Neural cell (in vitro differentiated cells): Measurements from ENCODE around the gene NFE2L3. TPM values are rescaled to one million over a fixed set of nuclear protein-coding genes. Genes with fewer than 3 reads are reported as not detected.

Source experiments
- H2AFZ ChIP-seq: fragments of 200-600, 300-800 bp; sonication (generic), shearing (Covaris generic); 2 replicates; pipeline ENCODE4 v1.6.0; 2014; ENCODE audit warnings: low read depth, mild to moderate bottlenecking, antibody characterized with exemption, low read length, moderate library complexity
- H3F3A ChIP-seq: fragments of 200-600 bp; shearing (Covaris generic); 2 replicates; pipeline ENCODE4 v1.6.1; 2016; ENCODE audit warnings: mild to moderate bottlenecking, moderate library complexity, mixed read lengths, antibody characterized with exemption, low read length; ENCODE audit not compliant: insufficient read depth, poor library complexity, severe bottlenecking
- H3K27ac ChIP-seq: fragments of 200-600, 300-800 bp; sonication (generic), shearing (Covaris generic); 2 replicates; pipeline ENCODE4 v1.5.1; 2014; ENCODE audit warnings: mild to moderate bottlenecking, low read length, moderate library complexity
- H3K27me3 ChIP-seq: fragments of 300-800, 200-600 bp; sonication (generic), shearing (Covaris generic); 2 replicates; pipeline ENCODE4 v1.6.0; 2014; ENCODE audit warnings: mild to moderate bottlenecking, low read depth, low read length, moderate library complexity; ENCODE audit not compliant: insufficient read depth
- H3K36me3 ChIP-seq: fragments of 300-800, 200-600 bp; sonication (generic), shearing (Covaris generic); 2 replicates; pipeline ENCODE4 v1.5.1; 2014; ENCODE audit warnings: mild to moderate bottlenecking, antibody characterized with exemption, low read length, moderate library complexity; ENCODE audit not compliant: insufficient read depth
- H3K4me2 ChIP-seq: fragments of 300-800, 200-600 bp; sonication (generic), shearing (Covaris generic); 2 replicates; pipeline ENCODE4 v1.6.0; 2014; ENCODE audit warnings: mild to moderate bottlenecking, low read length
- H3K4me3 ChIP-seq: fragments of 300-800, 200-600 bp; sonication (generic), shearing (Covaris generic); 2 replicates; pipeline ENCODE4 v1.5.1; 2014; ENCODE audit warnings: mild to moderate bottlenecking, low read length, moderate library complexity
- H3K79me2 ChIP-seq: fragments of 200-600 bp; shearing (Covaris generic); replicated peaks from 2 replicates; pipeline ENCODE4 v1.6.0; 2014; ENCODE audit warnings: mild to moderate bottlenecking, low read length, moderate library complexity; ENCODE audit not compliant: insufficient read depth
- H3K9ac ChIP-seq: fragments of 300-800, 200-600 bp; sonication (generic), shearing (Covaris generic); 2 replicates; pipeline ENCODE4 v1.6.1; 2016; ENCODE audit warnings: mild to moderate bottlenecking, low read length, mixed read lengths
- H3K9me2 ChIP-seq: fragments of 200-600 bp; shearing (Covaris generic); 2 replicates; pipeline ENCODE4 v1.6.1; 2016; ENCODE audit warnings: mild to moderate bottlenecking, low read length, mixed read lengths; ENCODE audit not compliant: insufficient read depth
- H3K9me3 ChIP-seq: fragments of 200-600, 300-800 bp; sonication (generic), shearing (Covaris generic); 2 replicates; pipeline ENCODE4 v1.6.1; 2016; ENCODE audit warnings: mild to moderate bottlenecking, mixed run types, low read length, moderate library complexity, mixed read lengths
- H4K20me1 ChIP-seq: fragments of 200-600 bp; shearing (Covaris generic); 2 replicates; pipeline ENCODE4 v1.6.1; 2016; ENCODE audit warnings: mild to moderate bottlenecking, mixed run types; ENCODE audit not compliant: insufficient read depth
- EP300 ChIP-seq: fragments of 450-650 bp; conservative IDR thresholded peaks from 2 replicates; pipeline ENCODE4 v1.6.1; 2014; ENCODE audit warnings: antibody characterized with exemption, mild to moderate bottlenecking, moderate library complexity; ENCODE audit not compliant: poor library complexity, severe bottlenecking
- EZH2 ChIP-seq: fragments of 200-600, 300-800 bp; shearing (Covaris generic), sonication (generic); IDR thresholded peaks from 2 replicates; pipeline ENCODE4 v1.6.1; 2014; ENCODE audit warnings: antibody characterized with exemption, low read length, borderline replicate concordance, mild to moderate bottlenecking; ENCODE audit not compliant: insufficient read depth, poor library complexity, severe bottlenecking
- MXI1 ChIP-seq: fragments of 450-650 bp; conservative IDR thresholded peaks from 2 replicates; pipeline ENCODE4 v1.6.1; 2014; ENCODE audit warnings: antibody characterized with exemption, mild to moderate bottlenecking; ENCODE audit not compliant: poor library complexity, severe bottlenecking
- POLR2AphosphoS5 ChIP-seq: IDR thresholded peaks from 2 replicates; pipeline ENCODE4 v1.6.1; 2012
- RAD21 ChIP-seq: fragments of 450-650 bp; conservative IDR thresholded peaks from 2 replicates; pipeline ENCODE4 v1.6.1; 2014; ENCODE audit warnings: antibody characterized with exemption, mild to moderate bottlenecking, moderate library complexity
- SMC3 ChIP-seq: fragments of 450-650 bp; conservative IDR thresholded peaks from 2 replicates; pipeline ENCODE4 v1.6.1; 2014; ENCODE audit warnings: antibody characterized with exemption, mild to moderate bottlenecking, moderate library complexity; ENCODE audit not compliant: poor library complexity
- TAF1 ChIP-seq: IDR thresholded peaks from 2 replicates; pipeline ENCODE4 v1.6.1; 2012; ENCODE audit warnings: low read depth
- polyA plus RNA-seq: library from polyadenylated mRNA; depleted of rRNA; stranded (reverse); fragments of >200 nt; gene quantifications from 2 replicates; pipeline ENCODE4 v1.2.3, GENCODE V29; 2014
- TF ChIP-seq, protein P1 (sequence below): IDR thresholded peaks from 2 replicates; pipeline ENCODE4 v1.6.1; 2012; ENCODE audit warnings: borderline replicate concordance
- TF ChIP-seq, protein P2 (sequence below): fragments of 450-650 bp; IDR thresholded peaks from 2 replicates; pipeline ENCODE4 v1.5.1; 2014; ENCODE audit warnings: antibody characterized with exemption, mild to moderate bottlenecking, moderate library complexity; ENCODE audit not compliant: poor library complexity, severe bottlenecking

The NFE2L3 gene
- polyA plus RNA-seq, 1 donor from 2014 or later = 2.9 TPM

DNA sequence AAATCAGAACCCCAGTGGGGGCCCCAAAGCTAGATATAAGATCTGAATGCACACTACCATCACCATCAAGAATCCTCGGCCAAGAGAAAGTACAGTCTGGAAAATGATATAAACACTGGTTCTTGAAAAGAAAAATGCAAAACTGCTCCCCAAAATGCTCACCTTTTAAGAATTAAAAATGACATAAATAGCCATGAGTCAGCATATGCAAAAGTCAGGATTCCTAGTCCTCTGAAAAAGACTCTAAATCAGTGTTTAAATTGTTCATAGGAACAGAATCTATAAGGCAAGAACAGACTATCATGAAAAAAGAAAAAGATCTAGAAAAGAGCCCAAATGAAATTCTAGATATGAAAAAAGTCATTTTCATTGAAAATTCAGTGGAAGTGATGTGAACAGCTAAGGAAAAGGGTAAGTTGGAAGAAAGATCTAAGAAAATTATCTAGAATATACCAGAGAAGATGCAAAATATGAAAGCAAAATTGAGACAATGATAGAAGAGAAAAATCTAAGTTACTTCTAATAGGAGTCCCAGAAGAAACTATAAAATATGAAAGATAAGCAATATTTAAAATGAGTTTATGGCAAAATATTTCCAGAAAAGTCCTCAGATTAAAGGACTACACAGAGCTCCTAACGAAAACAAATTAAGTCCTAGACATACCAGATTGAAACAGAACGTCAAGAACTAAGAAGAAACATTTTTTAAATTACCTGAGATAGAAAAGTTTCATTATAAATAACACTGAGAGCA lies 29.7 kb downstream of the NFE2L3 start:
- H3F3A ChIP-seq = no peaks in the 10 kb centered on the region
- no peaks in the 10 kb centered on the region for H3K9me2 ChIP-seq
- no peaks in the 10 kb centered on the region for H3K27me3 ChIP-seq
- TF ChIP-seq TAF1 (no peak), EZH2 (no peak)
- no peak overlapping the region for H3K27ac ChIP-seq
- no peaks in the 10 kb centered on the region for H3K79me2 ChIP-seq
- H2AFZ ChIP-seq = no peak overlapping the region
- H3K4me3 ChIP-seq = no peak overlapping the region
- H3K9me3 ChIP-seq = no peaks in the 10 kb centered on the region
- H3K4me2 ChIP-seq = no peak overlapping the region
- H4K20me1 ChIP-seq = no peaks in the 10 kb centered on the region
- no peak overlapping the region for H3K9ac ChIP-seq
- H3K36me3 ChIP-seq = no peaks in the 10 kb centered on the region

DNA sequence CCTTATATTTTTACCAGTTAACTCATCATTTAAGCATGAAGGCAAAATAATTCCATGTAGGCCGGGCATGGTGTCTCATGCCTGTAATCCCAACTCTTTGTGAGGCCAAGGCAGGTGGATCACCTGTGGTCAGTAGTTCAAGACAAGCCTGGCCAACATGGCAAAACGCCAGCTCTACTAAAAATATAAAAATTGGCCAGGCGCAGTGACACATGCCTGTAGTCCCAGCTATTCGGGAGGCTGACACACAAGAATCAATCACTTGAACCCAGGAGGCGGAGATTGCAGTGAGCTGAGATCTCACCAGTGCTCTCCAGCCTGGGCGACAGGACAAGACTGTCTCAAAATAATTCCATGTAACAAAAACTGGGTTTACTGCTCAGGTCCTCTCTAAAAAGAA lies 30.3 kb downstream of the NFE2L3 start:
- no peak overlapping the region for H3K4me2 ChIP-seq
- no peaks in the 10 kb centered on the region for H3K79me2 ChIP-seq
- no peaks in the 10 kb centered on the region for H4K20me1 ChIP-seq
- no peaks in the 10 kb centered on the region for H3K9me3 ChIP-seq
- no peak overlapping the region for H2AFZ ChIP-seq
- no peaks in the 10 kb centered on the region for H3F3A ChIP-seq
- no peaks in the 10 kb centered on the region for H3K9me2 ChIP-seq
- no peak overlapping the region for H3K27ac ChIP-seq
- no peak overlapping the region for H3K9ac ChIP-seq
- no peak overlapping the region for H3K4me3 ChIP-seq
- H3K27me3 ChIP-seq = no peaks in the 10 kb centered on the region
- no peak for TF ChIP-seq EZH2
- TF ChIP-seq MXI1 = no peak
- TF ChIP-seq, protein P1, sequence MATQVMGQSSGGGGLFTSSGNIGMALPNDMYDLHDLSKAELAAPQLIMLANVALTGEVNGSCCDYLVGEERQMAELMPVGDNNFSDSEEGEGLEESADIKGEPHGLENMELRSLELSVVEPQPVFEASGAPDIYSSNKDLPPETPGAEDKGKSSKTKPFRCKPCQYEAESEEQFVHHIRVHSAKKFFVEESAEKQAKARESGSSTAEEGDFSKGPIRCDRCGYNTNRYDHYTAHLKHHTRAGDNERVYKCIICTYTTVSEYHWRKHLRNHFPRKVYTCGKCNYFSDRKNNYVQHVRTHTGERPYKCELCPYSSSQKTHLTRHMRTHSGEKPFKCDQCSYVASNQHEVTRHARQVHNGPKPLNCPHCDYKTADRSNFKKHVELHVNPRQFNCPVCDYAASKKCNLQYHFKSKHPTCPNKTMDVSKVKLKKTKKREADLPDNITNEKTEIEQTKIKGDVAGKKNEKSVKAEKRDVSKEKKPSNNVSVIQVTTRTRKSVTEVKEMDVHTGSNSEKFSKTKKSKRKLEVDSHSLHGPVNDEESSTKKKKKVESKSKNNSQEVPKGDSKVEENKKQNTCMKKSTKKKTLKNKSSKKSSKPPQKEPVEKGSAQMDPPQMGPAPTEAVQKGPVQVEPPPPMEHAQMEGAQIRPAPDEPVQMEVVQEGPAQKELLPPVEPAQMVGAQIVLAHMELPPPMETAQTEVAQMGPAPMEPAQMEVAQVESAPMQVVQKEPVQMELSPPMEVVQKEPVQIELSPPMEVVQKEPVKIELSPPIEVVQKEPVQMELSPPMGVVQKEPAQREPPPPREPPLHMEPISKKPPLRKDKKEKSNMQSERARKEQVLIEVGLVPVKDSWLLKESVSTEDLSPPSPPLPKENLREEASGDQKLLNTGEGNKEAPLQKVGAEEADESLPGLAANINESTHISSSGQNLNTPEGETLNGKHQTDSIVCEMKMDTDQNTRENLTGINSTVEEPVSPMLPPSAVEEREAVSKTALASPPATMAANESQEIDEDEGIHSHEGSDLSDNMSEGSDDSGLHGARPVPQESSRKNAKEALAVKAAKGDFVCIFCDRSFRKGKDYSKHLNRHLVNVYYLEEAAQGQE = no peak
- no peak for TF ChIP-seq POLR2AphosphoS5
- TF ChIP-seq EP300 = no peak
- TF ChIP-seq SMC3 = no peak
- no peak for TF ChIP-seq RAD21
- TF ChIP-seq, protein P2, sequence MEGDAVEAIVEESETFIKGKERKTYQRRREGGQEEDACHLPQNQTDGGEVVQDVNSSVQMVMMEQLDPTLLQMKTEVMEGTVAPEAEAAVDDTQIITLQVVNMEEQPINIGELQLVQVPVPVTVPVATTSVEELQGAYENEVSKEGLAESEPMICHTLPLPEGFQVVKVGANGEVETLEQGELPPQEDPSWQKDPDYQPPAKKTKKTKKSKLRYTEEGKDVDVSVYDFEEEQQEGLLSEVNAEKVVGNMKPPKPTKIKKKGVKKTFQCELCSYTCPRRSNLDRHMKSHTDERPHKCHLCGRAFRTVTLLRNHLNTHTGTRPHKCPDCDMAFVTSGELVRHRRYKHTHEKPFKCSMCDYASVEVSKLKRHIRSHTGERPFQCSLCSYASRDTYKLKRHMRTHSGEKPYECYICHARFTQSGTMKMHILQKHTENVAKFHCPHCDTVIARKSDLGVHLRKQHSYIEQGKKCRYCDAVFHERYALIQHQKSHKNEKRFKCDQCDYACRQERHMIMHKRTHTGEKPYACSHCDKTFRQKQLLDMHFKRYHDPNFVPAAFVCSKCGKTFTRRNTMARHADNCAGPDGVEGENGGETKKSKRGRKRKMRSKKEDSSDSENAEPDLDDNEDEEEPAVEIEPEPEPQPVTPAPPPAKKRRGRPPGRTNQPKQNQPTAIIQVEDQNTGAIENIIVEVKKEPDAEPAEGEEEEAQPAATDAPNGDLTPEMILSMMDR = no peak
- TF ChIP-seq TAF1 = no peak
- no peaks in the 10 kb centered on the region for H3K36me3 ChIP-seq

DNA sequence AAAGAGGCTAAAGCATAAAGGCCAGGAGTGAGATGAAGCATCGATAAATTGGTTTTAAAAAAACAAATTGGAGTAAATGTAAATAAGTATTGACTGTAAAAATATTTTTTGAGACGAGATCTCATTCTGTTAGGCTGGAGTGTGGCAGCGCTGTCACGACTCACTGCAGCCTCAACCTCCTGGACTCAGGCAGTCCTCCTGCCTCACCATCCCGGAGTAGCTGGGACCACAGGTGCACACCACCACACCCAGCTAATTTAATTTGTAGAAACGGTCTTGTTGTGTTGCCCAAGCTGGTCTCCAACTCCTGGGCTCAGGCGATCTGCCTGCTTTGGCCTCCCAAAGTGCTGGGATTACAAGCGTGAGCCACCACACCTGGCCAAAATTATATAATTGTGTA lies 30.7 kb downstream of the NFE2L3 start:
- Histone ChIP-seq H3K9ac (no peak overlapping the region), H3K79me2 (no peaks in the 10 kb centered on the region), H3F3A (no peaks in the 10 kb centered on the region), H3K36me3 (peaks cover under 1% of the 10 kb centered on the region), H3K27ac (no peak overlapping the region), H3K9me2 (no peaks in the 10 kb centered on the region), H3K27me3 (no peaks in the 10 kb centered on the region), H4K20me1 (no peaks in the 10 kb centered on the region), H3K4me3 (no peak overlapping the region), H3K4me2 (no peak overlapping the region), H2AFZ (no peak overlapping the region), H3K9me3 (no peaks in the 10 kb centered on the region)
- peak; percentile 19 for TF ChIP-seq POLR2AphosphoS5
- TF ChIP-seq, protein P2 = no peak
